CD4-positive, alpha-beta T cell treated with Interleukin-2 at 100 ng/mL for 4 hours (primary cell): ENCODE measurements around the gene DAPK2.
A peak's percentile ranks its signal among the peaks of the same experiment; 100 is the strongest.
"Not testable (repeated sequence)": the region's sequence is repeated elsewhere in the genome, so short reads cannot be mapped to it uniquely, and the experiment has no call there.

Source experiments
- DNase-seq: peaks from one replicate; pipeline ENCODE4 v3.0.0-alpha.2; 2020; ENCODE audit warnings: low spot score

The DAPK2 gene

GRCh38 chr15:63972801-63973200 is 73.5 kb downstream of the DAPK2 start:
- DNase-seq, result no peak

- no peak for DNase-seq
Observed at GRCh38 chr15:63971904-63972303, 74.4 kb downstream of the DAPK2 start.

- peak; percentile 39 for DNase-seq
Observed at GRCh38 chr15:63971427-63971805, 74.9 kb downstream of the DAPK2 start.

GRCh38 chr15:63970621-63971426 is 75.5 kb downstream of the DAPK2 start:
- DNase-seq, result peak; percentile 11

- no peak for DNase-seq
Observed at GRCh38 chr15:63969652-63970421, 76.4 kb downstream of the DAPK2 start.

GRCh38 chr15:63968700-63969099 is 77.6 kb downstream of the DAPK2 start:
- no peak for DNase-seq

- no peak for DNase-seq
Observed at GRCh38 chr15:63968122-63968524, 78.2 kb downstream of the DAPK2 start.

- DNase-seq, result no peak
Observed at GRCh38 chr15:63967616-63968015, 78.7 kb downstream of the DAPK2 start.

- DNase-seq, result not testable (repeated sequence)
Observed at GRCh38 chr15:63962947-63963721, 83.2 kb downstream of the DAPK2 start.

GRCh38 chr15:63953524-63953923 is 92.8 kb downstream of the DAPK2 start:
- DNase-seq, result no peak

- DNase-seq, result no peak
Observed at GRCh38 chr15:63950911-63951481, 95.3 kb downstream of the DAPK2 start.

GRCh38 chr15:63948971-63949370 is 97.3 kb downstream of the DAPK2 start:
- no peak for DNase-seq

- DNase-seq, result no peak
Observed at GRCh38 chr15:63948436-63948835, 97.8 kb downstream of the DAPK2 start.

GRCh38 chr15:63947228-63947627 is 99.1 kb downstream of the DAPK2 start:
- DNase-seq, result no peak

- DNase-seq, result no peak
Observed at GRCh38 chr15:63946524-63947065, 99.7 kb downstream of the DAPK2 start.

GRCh38 chr15:63945838-63946298 is 100.4 kb downstream of the DAPK2 start:
- no peak for DNase-seq

GRCh38 chr15:63945007-63945788 is 101.1 kb downstream of the DAPK2 start:
- DNase-seq, result peak; percentile 66

- no peak for DNase-seq
Observed at GRCh38 chr15:63944681-63944955, 101.7 kb downstream of the DAPK2 start.

GRCh38 chr15:63943829-63944680 is 102.2 kb downstream of the DAPK2 start:
- no peak for DNase-seq
